Iris pigment epithelial cell (primary cell): ENCODE data around the gene CRHR1.
A peak's percentile ranks its signal among the peaks of the same experiment; 100 is the strongest.

ENCODE experiments used
- DNase-seq: peaks from one replicate; pipeline ENCODE4 v3.0.0-alpha.2; 2011; ENCODE audit warnings: low read depth

Gene CRHR1

DNA sequence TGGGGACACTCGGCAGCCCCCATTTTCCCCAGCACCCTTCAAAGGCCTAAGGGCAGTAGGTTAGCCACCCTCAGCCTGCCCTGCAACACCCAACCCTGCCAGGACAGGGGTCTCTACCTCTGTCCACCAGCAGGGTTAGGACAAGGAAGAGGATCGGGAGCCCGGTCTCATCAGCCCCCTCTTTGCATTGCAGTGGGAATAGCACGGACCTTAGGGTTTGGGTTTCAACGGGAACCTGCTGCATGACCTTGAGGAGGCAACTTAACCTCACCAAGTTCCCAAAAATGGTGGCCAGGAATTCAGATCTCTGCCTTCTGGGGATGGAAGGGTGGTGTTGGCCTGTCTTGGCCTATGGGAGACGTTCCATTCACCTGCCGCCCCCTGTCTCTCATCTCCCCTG, 40.4 kb downstream of the CRHR1 start:
- DNase-seq = no peak

DNA sequence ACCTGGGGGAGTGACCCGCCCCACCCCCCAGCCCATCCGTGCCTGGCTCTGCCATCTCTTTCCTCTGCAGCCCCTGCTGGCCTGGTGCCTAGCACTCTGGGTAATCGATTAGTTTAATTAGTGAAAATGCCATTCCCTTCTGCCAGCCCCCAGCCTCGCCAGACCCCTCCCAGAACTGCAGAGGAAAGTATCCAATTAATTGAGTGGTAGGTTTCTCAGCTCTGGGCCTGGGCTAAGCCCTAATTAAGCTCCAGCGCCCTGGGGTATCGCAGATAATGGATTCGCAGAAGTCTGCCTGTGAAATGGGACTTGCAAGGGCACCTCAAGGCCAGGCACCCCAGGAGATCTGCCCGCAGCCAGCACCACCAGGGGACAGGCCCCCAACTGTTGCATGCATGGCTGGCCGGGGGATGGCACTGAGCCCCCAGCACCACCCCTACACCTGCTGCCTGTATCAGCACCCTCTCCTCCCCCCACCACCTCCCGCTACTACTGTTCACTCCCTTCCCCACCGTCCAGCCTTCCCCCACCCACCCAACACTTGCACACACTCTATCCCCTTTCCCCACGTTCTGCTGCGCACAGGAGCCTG, 40.9 kb downstream of the CRHR1 start:
- DNase-seq = no peak

- DNase-seq = no peak
Observed at GRCh38 chr17:45825792-45826191, 41.7 kb downstream of the CRHR1 start.

GRCh38 chr17:45826919-45827588, 42.9 kb downstream of the CRHR1 start:
- DNase-seq = no peak

DNA sequence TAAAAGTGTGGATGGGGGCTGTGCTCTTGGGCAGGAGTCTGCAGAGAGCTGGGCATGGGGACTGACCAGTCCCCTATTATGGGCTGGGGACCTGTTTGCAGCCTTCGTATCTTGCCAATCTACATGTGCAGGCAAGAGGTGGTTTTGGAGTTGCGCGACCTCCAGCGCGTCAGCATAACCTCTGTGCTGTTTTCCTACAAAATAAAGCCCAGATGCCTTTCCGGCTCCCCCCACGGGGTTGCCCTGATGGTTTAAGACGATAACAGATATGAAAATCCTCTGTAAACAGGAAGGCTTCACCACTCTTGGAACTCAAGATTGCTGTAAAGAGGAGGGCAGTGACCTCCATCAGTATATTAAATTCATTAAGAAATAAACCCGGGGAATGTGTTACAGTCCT, 44.1 kb downstream of the CRHR1 start:
- no peak for DNase-seq

GRCh38 chr17:45828582-45829133, 44.5 kb downstream of the CRHR1 start:
- peak; percentile 43 for DNase-seq

- no peak for DNase-seq
Observed at GRCh38 chr17:45833920-45834319, 49.8 kb downstream of the CRHR1 start.

- no peak for DNase-seq
Observed at GRCh38 chr17:45834471-45835396, 50.6 kb downstream of the CRHR1 start.

GRCh38 chr17:45835481-45835880, 51.4 kb downstream of the CRHR1 start:
- no peak for DNase-seq

- no peak for DNase-seq
Observed at GRCh38 chr17:45836047-45837044, 52.2 kb downstream of the CRHR1 start.

GRCh38 chr17:45837187-45837586, 53.1 kb downstream of the CRHR1 start:
- no peak for DNase-seq

DNA sequence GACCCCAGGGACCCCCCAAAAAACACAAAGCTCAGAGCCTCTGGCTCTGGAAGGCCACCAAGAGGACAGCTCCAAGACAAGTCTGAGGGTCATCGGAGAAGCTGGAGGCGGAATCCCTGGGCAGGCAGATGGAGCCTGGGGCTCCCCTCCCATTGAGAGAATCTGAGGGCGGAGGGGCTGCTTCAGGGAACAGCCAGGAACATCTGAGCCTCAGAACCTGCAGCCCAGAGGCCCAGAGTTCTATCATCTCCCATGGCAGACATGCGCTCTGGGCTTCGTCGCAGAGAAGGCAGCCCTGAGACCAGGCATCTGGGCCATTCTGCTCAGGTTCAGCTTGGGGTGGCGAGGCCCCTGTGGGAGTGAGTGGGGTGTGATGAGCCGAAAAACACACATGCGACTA, 53.5 kb downstream of the CRHR1 start:
- no peak for DNase-seq

- DNase-seq = no peak
Observed at GRCh38 chr17:45838751-45839295, 54.7 kb downstream of the CRHR1 start.

- no peak for DNase-seq
Observed at GRCh38 chr17:45839442-45839841, 55.3 kb downstream of the CRHR1 start.

DNA sequence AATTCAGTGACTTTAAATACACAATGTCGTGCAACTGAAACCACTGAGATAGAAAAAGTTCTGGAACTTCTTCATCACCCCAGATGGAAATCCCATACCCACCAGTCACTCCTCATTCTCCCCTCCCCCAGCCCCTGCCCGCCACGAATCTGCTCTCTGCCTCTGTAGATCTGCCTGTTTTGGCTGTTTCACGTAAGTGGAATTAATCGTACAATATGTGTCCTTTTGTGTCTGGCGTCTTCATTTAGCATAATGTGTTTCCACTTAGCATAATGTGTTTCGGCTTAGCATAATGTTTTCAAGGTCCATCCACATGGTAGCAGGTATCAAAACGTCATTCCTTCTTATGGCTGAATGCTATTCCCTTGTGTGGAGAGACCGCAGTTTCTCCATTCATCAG, 57.1 kb downstream of the CRHR1 start:
- DNase-seq = no peak

GRCh38 chr17:45841883-45842525, 57.9 kb downstream of the CRHR1 start:
- DNase-seq = peak; percentile 13

- DNase-seq = no peak
Observed at GRCh38 chr17:45843722-45844121, 59.6 kb downstream of the CRHR1 start.

GRCh38 chr17:45844695-45845375, 60.7 kb downstream of the CRHR1 start, which contains the start of gene SPPL2C:
SPPL2C (plus strand) TSS chr17:45844881; CDS start chr17:45844907, 26 bp downstream.
- no peak for DNase-seq

DNA sequence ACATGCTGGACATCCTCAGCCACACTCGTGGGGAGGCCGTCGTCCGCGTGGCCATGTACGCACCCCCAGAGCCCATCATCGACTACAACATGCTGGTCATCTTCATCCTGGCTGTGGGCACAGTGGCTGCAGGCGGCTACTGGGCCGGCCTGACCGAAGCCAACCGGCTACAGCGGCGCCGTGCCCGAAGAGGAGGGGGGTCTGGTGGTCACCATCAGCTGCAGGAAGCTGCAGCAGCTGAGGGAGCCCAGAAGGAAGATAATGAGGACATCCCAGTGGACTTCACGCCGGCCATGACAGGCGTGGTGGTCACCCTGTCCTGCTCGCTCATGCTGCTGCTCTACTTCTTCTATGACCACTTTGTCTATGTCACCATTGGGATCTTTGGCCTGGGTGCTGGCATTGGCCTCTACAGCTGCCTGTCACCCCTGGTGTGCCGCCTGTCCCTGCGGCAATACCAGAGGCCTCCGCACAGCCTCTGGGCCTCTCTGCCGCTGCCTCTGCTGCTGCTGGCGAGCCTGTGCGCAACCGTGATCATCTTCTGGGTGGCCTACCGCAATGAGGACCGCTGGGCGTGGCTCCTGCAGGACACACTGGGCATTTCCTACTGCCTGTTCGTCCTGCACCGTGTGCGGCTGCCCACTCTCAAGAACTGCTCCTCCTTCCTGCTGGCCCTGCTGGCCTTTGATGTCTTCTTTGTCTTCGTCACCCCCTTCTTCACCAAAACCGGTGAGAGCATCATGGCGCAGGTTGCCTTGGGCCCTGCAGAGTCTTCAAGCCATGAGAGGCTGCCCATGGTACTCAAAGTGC, 61.5 kb downstream of the CRHR1 start:
- no peak for DNase-seq
